OCI-LY1 (cell line): ENCODE results near the gene SPATA13.
"Not testable (repeated sequence)": the region's sequence is repeated elsewhere in the genome, so short reads cannot be mapped to it uniquely, and the experiment has no call there.

Experiments used
- EZH2 ChIP-seq: fragments of 200-600 bp; sonication (generic), shearing (Covaris generic); IDR thresholded peaks from 2 replicates; pipeline ENCODE4 v1.8.0; 2017; ENCODE audit warnings: borderline replicate concordance, mixed run types, mild to moderate bottlenecking, antibody characterized with exemption, low read length, moderate library complexity, mixed read lengths
- TF ChIP-seq, protein P1 (sequence below): fragments of 200-600 bp; sonication (generic), shearing (Covaris generic); IDR thresholded peaks from 2 replicates; pipeline ENCODE4 v1.5.1; 2017; ENCODE audit warnings: mild to moderate bottlenecking, antibody characterized with exemption, low read length, moderate library complexity, mixed read lengths

- TF ChIP-seq, protein P1, sequence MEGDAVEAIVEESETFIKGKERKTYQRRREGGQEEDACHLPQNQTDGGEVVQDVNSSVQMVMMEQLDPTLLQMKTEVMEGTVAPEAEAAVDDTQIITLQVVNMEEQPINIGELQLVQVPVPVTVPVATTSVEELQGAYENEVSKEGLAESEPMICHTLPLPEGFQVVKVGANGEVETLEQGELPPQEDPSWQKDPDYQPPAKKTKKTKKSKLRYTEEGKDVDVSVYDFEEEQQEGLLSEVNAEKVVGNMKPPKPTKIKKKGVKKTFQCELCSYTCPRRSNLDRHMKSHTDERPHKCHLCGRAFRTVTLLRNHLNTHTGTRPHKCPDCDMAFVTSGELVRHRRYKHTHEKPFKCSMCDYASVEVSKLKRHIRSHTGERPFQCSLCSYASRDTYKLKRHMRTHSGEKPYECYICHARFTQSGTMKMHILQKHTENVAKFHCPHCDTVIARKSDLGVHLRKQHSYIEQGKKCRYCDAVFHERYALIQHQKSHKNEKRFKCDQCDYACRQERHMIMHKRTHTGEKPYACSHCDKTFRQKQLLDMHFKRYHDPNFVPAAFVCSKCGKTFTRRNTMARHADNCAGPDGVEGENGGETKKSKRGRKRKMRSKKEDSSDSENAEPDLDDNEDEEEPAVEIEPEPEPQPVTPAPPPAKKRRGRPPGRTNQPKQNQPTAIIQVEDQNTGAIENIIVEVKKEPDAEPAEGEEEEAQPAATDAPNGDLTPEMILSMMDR, result not testable (repeated sequence)
- TF ChIP-seq EZH2, result not testable (repeated sequence)
These were observed 161.9 kb downstream of the SPATA13 start for GRCh38 chr13:24322470-24322869.
